OCI-LY3 (cell line): ENCODE results near the gene SH3BP2.

Source experiments
- H2AFZ ChIP-seq: fragments of 200-600, 300-600 bp; shearing (Covaris generic); 2 replicates; pipeline ENCODE4 v1.6.0; 2014; ENCODE audit warnings: antibody characterized with exemption, low read depth, low read length
- H3K27ac ChIP-seq: fragments of 200-600, 300-600 bp; sonication (generic); 2 replicates; pipeline ENCODE4 v1.5.1; 2014; ENCODE audit warnings: mild to moderate bottlenecking, low read length, moderate library complexity, mixed read lengths
- H3K27me3 ChIP-seq: fragments of 200-600, 300-600 bp; sonication (generic); 2 replicates; pipeline ENCODE4 v1.6.1; 2014; ENCODE audit warnings: low read depth, low read length, mixed read lengths
- H3K36me3 ChIP-seq: fragments of 200-600, 300-600 bp; sonication (generic); replicated peaks from 2 replicates; pipeline ENCODE3; 2014; ENCODE audit warnings: low read depth, low read length, mixed read lengths
- H3K4me1 ChIP-seq: fragments of 300-600, 200-600 bp; sonication (generic); 2 replicates; pipeline ENCODE4 v1.6.1; 2014; ENCODE audit warnings: low read length, mixed read lengths
- H3K4me2 ChIP-seq: fragments of 200-600, 300-600 bp; sonication (generic); 2 replicates; pipeline ENCODE4 v1.6.1; 2014; ENCODE audit warnings: low read length, mixed read lengths
- H3K4me3 ChIP-seq: fragments of 300-600, 200-600 bp; sonication (generic); 2 replicates; pipeline ENCODE4 v1.5.1; 2014; ENCODE audit warnings: antibody characterized with exemption, mild to moderate bottlenecking, low read length, moderate library complexity
- H3K79me2 ChIP-seq: fragments of 300-600, 200-600 bp; shearing (Covaris generic); 2 replicates; pipeline ENCODE4 v1.6.1; 2014; ENCODE audit warnings: mild to moderate bottlenecking, low read length, mixed read lengths
- H3K9ac ChIP-seq: fragments of 300-600, 200-600 bp; shearing (Covaris generic); 2 replicates; pipeline ENCODE4 v1.6.0; 2014; ENCODE audit warnings: mild to moderate bottlenecking, low read length, moderate library complexity
- H3K9me3 ChIP-seq: fragments of 200-600, 300-600 bp; shearing (Covaris generic); 2 replicates; pipeline ENCODE4 v1.6.1; 2014; ENCODE audit warnings: low read length, mixed read lengths; ENCODE audit not compliant: insufficient read depth
- H4K20me1 ChIP-seq: fragments of 200-600, 300-600 bp; sonication (generic); 2 replicates; pipeline ENCODE4 v1.6.1; 2016; ENCODE audit warnings: low read length, mixed read lengths; ENCODE audit not compliant: insufficient read depth
- CTCF ChIP-seq: fragments of 200-600, 300-600 bp; sonication (generic); IDR thresholded peaks from 2 replicates; pipeline ENCODE4 v1.5.1; 2014; ENCODE audit warnings: antibody characterized with exemption, low read length, low read depth
- EZH2phosphoT487 ChIP-seq: fragments of 200-600 bp; shearing (Covaris generic); IDR thresholded peaks from 2 replicates; pipeline ENCODE4 v1.6.1; 2018; ENCODE audit warnings: antibody characterized with exemption, mixed run types, low read depth

SH3BP2 gene

DNA sequence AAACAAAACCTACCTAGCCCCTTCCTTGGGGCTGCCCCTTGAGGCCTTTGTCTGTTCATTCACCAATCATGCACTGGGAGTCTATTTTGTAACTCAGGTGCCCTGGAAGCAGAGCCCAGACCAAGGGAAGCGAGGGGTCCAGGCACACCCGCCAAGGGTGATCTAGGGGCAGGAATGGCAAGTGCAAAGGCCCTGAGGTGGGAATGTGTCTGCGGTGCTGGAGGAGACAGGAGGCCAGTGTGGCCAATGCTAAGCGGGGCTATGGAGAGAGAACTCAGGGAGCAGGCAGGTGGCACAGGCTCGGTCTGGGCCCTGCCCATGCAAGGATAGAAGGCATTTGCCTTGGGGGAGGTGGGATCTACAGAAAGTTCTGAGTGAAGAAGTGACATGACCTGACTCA is 3.5 kb upstream of the SH3BP2 start:
- no peak overlapping the region for H3K9ac ChIP-seq
- no peak overlapping the region for H3K4me3 ChIP-seq
- no peaks in the 10 kb centered on the region for H3K36me3 ChIP-seq
- H3K79me2 ChIP-seq = no peaks in the 10 kb centered on the region
- H3K9me3 ChIP-seq = no peaks in the 10 kb centered on the region
- TF ChIP-seq EZH2phosphoT487 (no peak), CTCF (no peak)
- H3K4me2 ChIP-seq = no peak overlapping the region
- no peaks in the 10 kb centered on the region for H3K27me3 ChIP-seq
- H3K4me1 ChIP-seq = peaks cover 37% of the 10 kb centered on the region
- no peak overlapping the region for H2AFZ ChIP-seq
- no peak overlapping the region for H3K27ac ChIP-seq
- H4K20me1 ChIP-seq = no peaks in the 10 kb centered on the region

DNA sequence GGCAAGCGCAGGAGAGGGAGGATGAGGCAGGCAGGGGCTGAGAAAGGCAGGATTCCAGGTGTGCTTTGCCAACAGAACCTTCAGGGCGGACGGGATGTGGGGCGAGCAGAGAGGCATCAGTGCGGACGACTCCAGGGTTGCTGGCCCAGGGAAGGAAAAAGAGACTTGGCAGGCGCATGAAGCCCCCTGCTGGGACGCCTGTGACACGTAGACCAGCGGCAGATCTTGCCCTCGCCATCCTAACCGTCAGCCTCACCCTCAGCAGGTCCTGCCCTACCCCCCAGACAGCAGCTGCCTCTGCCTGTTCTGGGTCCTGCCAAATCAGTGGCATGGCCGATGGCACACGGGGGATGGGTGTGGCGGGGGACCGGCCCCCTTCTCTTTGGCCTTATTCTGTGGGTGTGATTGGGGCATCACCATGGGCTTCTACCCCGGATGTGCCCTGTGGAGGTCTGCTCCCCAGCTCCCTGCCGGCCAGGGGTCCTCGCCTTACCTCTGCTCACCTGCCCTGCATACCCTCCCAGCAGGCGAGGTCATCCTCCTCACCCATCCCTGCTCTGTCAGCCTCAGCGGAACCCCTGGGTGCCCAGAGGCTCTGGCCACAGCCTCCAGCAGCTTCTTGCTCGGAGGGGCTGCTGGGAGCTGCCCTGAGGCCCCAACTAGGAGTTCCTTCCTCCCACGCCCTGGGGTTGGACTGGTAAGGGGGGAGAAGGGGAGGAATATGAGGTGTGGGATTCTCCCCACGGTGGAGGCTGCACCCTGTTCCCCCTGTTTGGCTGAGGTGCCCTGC is 2.9 kb upstream of the SH3BP2 start:
- Histone ChIP-seq H3K4me2 (no peak overlapping the region), H3K27me3 (no peaks in the 10 kb centered on the region), H3K4me1 (peaks cover 44% of the 10 kb centered on the region), H3K9ac (no peak overlapping the region), H3K79me2 (no peaks in the 10 kb centered on the region), H2AFZ (no peak overlapping the region), H3K4me3 (no peak overlapping the region), H3K27ac (no peak overlapping the region), H3K9me3 (no peaks in the 10 kb centered on the region), H3K36me3 (no peaks in the 10 kb centered on the region), H4K20me1 (no peaks in the 10 kb centered on the region)
- TF ChIP-seq CTCF (no peak), EZH2phosphoT487 (no peak)

- Histone ChIP-seq H3K79me2 (no peaks in the 10 kb centered on the region), H4K20me1 (no peaks in the 10 kb centered on the region), H3K4me1 (peaks cover 45% of the 10 kb centered on the region), H3K4me2 (no peak overlapping the region), H3K27me3 (no peaks in the 10 kb centered on the region), H3K36me3 (no peaks in the 10 kb centered on the region), H2AFZ (no peak overlapping the region), H3K27ac (no peak overlapping the region), H3K9me3 (no peaks in the 10 kb centered on the region), H3K9ac (no peak overlapping the region), H3K4me3 (no peak overlapping the region)
- TF ChIP-seq EZH2phosphoT487 = no peak
- no peak for TF ChIP-seq CTCF
Measured at GRCh38 chr4:2790583-2791517, 2.0 kb upstream of the SH3BP2 start.
